Measurements from ENCODE around the gene EDC3. TPM values are rescaled to one million over a fixed set of nuclear protein-coding genes. Genes with fewer than 3 reads are reported as not detected.

The EDC3 gene
- total and polyA plus RNA-seq, 9 of the 15 experiments (the other 6 are each of a cell fraction or from before 2014, with no cell fraction given), result 11.7 to 63.9 (median 32.8) TPM

- BruUV-seq (replicated peaks), result no TSS peak
- Histone ChIP-seq H3K9me3 (replicated peaks; ENCODE audit: control insufficient read depth, insufficient read depth, low read depth, low read length) (no peaks in the 10 kb centered on the region), H4K20me1 (replicated peaks; ENCODE audit: control insufficient read depth, insufficient read depth, low read length) (peaks cover 57% of the 10 kb centered on the region), H2AFZ (ENCODE audit: low read depth, low read length) (no peak overlapping the region), H3K4me2 (ENCODE audit: insufficient read depth, low read length) (no peak overlapping the region), H3K27me3 (ENCODE audit: control insufficient read depth in 2 of 2, insufficient read depth in 2 of 2, low read length in 2 of 2) (no peaks in the 10 kb centered on the region), H3K4me1 (replicated peaks in 1 of 2; ENCODE audit: control insufficient read depth in 2 of 2, insufficient read depth in 2 of 2, low read length in 2 of 2) (peaks cover 15 to 47% of the 10 kb centered on the region in 2 experiments; a peak in 4 of 5 replicates), H3K36me3 (ENCODE audit: control insufficient read depth, insufficient read depth, low read length) (peaks cover 69% of the 10 kb centered on the region), H3K27ac (ENCODE audit: extremely low read depth, low read depth, low read length) (no peak overlapping the region), H3K4me3 (no peak overlapping the region), H3K9ac (ENCODE audit: insufficient read depth in 1 of 2, low read depth in 2 of 2, low read length in 2 of 2) (peak overlapping the region in 1 of 2 experiments; percentile 72; a peak in 2 of 4 replicates), H3K79me2 (ENCODE audit: control insufficient read depth, insufficient read depth, low read length) (peaks cover 67% of the 10 kb centered on the region), H3K9me1 (ENCODE audit: control insufficient read depth, insufficient read depth, low read length) (peaks cover 13% of the 10 kb centered on the region)
- 90% methylated on average over 11 of the region's 15 CpGs for WGBS (ENCODE audit: insufficient coverage, low coverage, missing lambda C conversion rate)
- in situ Hi-C loops (cut with MboI) (no loop called here), intact Hi-C loops (cut with micrococcal nuclease) (loop anchor here (5.0 to 10.0 kb wide), 2 partner anchors 247 to 624 kb away; partner anchors contain the start of genes PML and STOML1)
- ChIA-PET POLR2A (interaction anchor here (0.6 to 2.8 kb wide), 6 partner anchors 8 to 347 kb away, joined by 3 to 19 read pairs (median 5); no protein-coding TSS in a partner anchor), CTCF (ENCODE audit: low intra/inter-chr PET ratio) (interaction anchor here (0.6 kb wide), 1 partner anchor 16 kb away, joined by 3 read pairs; no protein-coding TSS in a partner anchor)
- ATAC-seq, result no peak
- TF ChIP-seq NUFIP1 (IDR thresholded peaks at IDR 0.05; ENCODE audit: partially characterized antibody), result no peak
- no peak for DNase-seq (ENCODE audit: extremely low read depth in 1 of 4, low spot score in 3 of 4)
- FAIRE-seq, result no peak
Observed at GRCh38 chr15:74618841-74619596, 76.8 kb downstream of the EDC3 start.

DNA sequence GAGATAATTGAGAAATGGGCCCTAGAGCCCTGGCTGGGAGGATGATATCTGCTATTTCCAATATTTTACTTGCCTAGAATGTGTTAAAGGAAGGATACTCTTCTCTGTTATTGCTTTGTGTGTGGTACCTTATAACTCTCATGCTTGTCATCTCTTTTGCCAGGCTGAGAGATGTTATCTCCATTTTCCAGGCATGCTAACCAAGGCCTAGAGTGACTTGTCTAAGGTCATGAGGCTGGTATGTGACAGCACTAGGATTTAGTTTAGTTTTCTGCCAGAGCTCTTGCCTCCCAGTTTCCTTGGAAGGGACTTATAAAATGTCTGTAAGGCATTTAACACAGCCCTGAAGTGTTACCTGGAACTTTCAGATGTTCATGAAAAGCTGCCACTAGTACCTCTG lies 78.8 kb downstream of the EDC3 start:
- no peaks in the 10 kb centered on the region for H3K9me3 ChIP-seq (replicated peaks; ENCODE audit: control insufficient read depth, insufficient read depth, low read depth, low read length)
- no TSS peak for BruUV-seq (replicated peaks)
- peaks cover 13% of the 10 kb centered on the region for H3K9me1 ChIP-seq (ENCODE audit: control insufficient read depth, insufficient read depth, low read length)
- peak overlapping the region; percentile 84; the same call in 2 of the 3 replicates for H3K27ac ChIP-seq (ENCODE audit: extremely low read depth, low read depth, low read length)
- H3K79me2 ChIP-seq (ENCODE audit: control insufficient read depth, insufficient read depth, low read length), result peaks cover 67% of the 10 kb centered on the region
- in situ Hi-C loops (cut with MboI) (no loop called here), intact Hi-C loops (cut with micrococcal nuclease) (loop anchor here (5.0 to 10.0 kb wide), 2 partner anchors 245 to 622 kb away; partner anchors contain the start of genes PML and STOML1)
- H2AFZ ChIP-seq (ENCODE audit: low read depth, low read length), result no peak overlapping the region
- DNase-seq (ENCODE audit: extremely low read depth in 1 of 4, low spot score in 3 of 4) (peak in 1 of 4 experiments; percentile 20), ATAC-seq (no peak), FAIRE-seq (peak; percentile 57)
- peak overlapping the region; percentile 92 for H3K4me2 ChIP-seq (ENCODE audit: insufficient read depth, low read length)
- H3K27me3 ChIP-seq (ENCODE audit: control insufficient read depth in 2 of 2, insufficient read depth in 2 of 2, low read length in 2 of 2), result no peaks in the 10 kb centered on the region; a peak in 1 of 5 replicates
- peak overlapping the region; percentile 91 to 98 for H3K9ac ChIP-seq (ENCODE audit: insufficient read depth in 1 of 2, low read depth in 2 of 2, low read length in 2 of 2)
- CTCF ChIA-PET (ENCODE audit: low intra/inter-chr PET ratio), result no interaction called here
- H3K36me3 ChIP-seq (ENCODE audit: control insufficient read depth, insufficient read depth, low read length), result peaks cover 49% of the 10 kb centered on the region; the same call in 2 of the 3 replicates
- peak overlapping the region; percentile 89 for H3K4me3 ChIP-seq
- POLR2A ChIA-PET, result interaction anchor here (0.5 to 9.7 kb wide), 4 partner anchors 10 to 143 kb away, joined by 3 to 111 read pairs (median 12); no protein-coding TSS in a partner anchor
- peaks cover 56% of the 10 kb centered on the region for H4K20me1 ChIP-seq (replicated peaks; ENCODE audit: control insufficient read depth, insufficient read depth, low read length)
- TF ChIP-seq ATF3 (IDR thresholded peaks at IDR 0.05), result no peak
- TF ChIP-seq ATF3 (CRISPR knock-in tag; conservative IDR thresholded peaks at IDR 0.05), result no peak
- no peak for TF ChIP-seq SRSF3 (IDR thresholded peaks at IDR 0.05; ENCODE audit: insufficient read depth, low read length)
- TF ChIP-seq SMAD3 (CRISPR knock-in tag; conservative IDR thresholded peaks at IDR 0.05), result no peak
- TF ChIP-seq HMBOX1 (IDR thresholded peaks at IDR 0.05), result 0 out of 2 replicates have a peak, but pooled peaks have one; percentile 16
- TF ChIP-seq MNT (conservative IDR thresholded peaks at IDR 0.05), result 0 out of 4 replicates have a peak, but pooled peaks of 1 of the 2 experiments have one; percentile 17
- peaks cover 15 to 49% of the 10 kb centered on the region in 2 experiments; a peak in 4 of 5 replicates for H3K4me1 ChIP-seq (replicated peaks in 1 of 2; ENCODE audit: control insufficient read depth in 2 of 2, insufficient read depth in 2 of 2, low read length in 2 of 2)

All from K562 (cell line).